K562 (cell line): ENCODE measurements around the gene SHFL. TPM values are rescaled to one million over a fixed set of nuclear protein-coding genes. Genes with fewer than 3 reads are reported as not detected.
A peak's percentile ranks its signal among the peaks of the same experiment; 100 is the strongest.

Experiments used
- CCAR2 ChIP-seq: fragments of 200-400 bp; formaldehyde crosslinking; IDR thresholded peaks from 2 replicates; pipeline ENCODE4 v1.6.1; 2017; ENCODE audit warnings: mild to moderate bottlenecking, low read depth, low read length
- SREBF1 ChIP-seq: fragments of 150-350 bp; IDR thresholded peaks from 2 replicates; pipeline ENCODE4 v1.6.1; 2014; ENCODE audit warnings: antibody characterized with exemption, low read depth, low read length, borderline replicate concordance
- ZBTB8A ChIP-seq: fragments of 450-650 bp; IDR thresholded peaks from 2 replicates; pipeline ENCODE4 v1.6.1; 2018; ENCODE audit warnings: mild to moderate bottlenecking, moderate library complexity; ENCODE audit not compliant: partially characterized antibody
- polyA plus RNA-seq, 8 experiments: library from polyadenylated mRNA; depleted of rRNA in 4 of 8; stranded (reverse) in 5 of 8; unstranded in 3 of 8; fragments of >200 nt; fragmentation: Nextera tagmentation in 2 of 8; fragmentation: Illumina TruSeq in 1 of 8; extraction: Ambion mirVana in 2 of 8; extraction: Trizol in 1 of 8; gene quantifications; 2 replicates each; pipeline versions ENCODE4 v1.2.1 to v1.2.3, GENCODE V29; 2011 to 2014; ENCODE audit warnings: inconsistent platforms in 1 of 8, missing spikeins in 1 of 8
- total RNA-seq, 7 experiments: library from RNA; depleted of rRNA in 6 of 7; stranded (reverse); fragments of >200 nt in 6 of 7; fragmentation: Illumina TruSeq in 2 of 7; extraction: Trizol in 2 of 7; gene quantifications; 2 replicates each; pipeline versions ENCODE4 v1.2.1 to v1.2.3, GENCODE V29; 2011 to 2021; ENCODE audit warnings: low replicate concordance in 1 of 7
- TF ChIP-seq, protein P1 (sequence below): fragments of 250-450 bp; sonication (Bioruptor Pico); IDR thresholded peaks from 2 replicates; pipeline ENCODE4 v1.5.1; 2021; ENCODE audit warnings: mild to moderate bottlenecking
- TF ChIP-seq, protein P2 (sequence below): fragments of 450-650 bp; IDR thresholded peaks from 2 replicates; pipeline ENCODE4 v1.6.1; 2016; ENCODE audit warnings: mild to moderate bottlenecking, moderate library complexity
- TF ChIP-seq, protein P3 (sequence below): sonication (generic); formaldehyde crosslinking; IDR thresholded peaks from 2 replicates; pipeline ENCODE4 v1.8.0; 2022; ENCODE audit warnings: missing genetic modification reagents, mild to moderate bottlenecking, borderline replicate concordance

The SHFL gene
- total and polyA plus RNA-seq, 9 of the 15 experiments (the other 6 are each of a cell fraction or from before 2014, with no cell fraction given), result 1.5 to 25.7 (median 13.0) TPM

DNA sequence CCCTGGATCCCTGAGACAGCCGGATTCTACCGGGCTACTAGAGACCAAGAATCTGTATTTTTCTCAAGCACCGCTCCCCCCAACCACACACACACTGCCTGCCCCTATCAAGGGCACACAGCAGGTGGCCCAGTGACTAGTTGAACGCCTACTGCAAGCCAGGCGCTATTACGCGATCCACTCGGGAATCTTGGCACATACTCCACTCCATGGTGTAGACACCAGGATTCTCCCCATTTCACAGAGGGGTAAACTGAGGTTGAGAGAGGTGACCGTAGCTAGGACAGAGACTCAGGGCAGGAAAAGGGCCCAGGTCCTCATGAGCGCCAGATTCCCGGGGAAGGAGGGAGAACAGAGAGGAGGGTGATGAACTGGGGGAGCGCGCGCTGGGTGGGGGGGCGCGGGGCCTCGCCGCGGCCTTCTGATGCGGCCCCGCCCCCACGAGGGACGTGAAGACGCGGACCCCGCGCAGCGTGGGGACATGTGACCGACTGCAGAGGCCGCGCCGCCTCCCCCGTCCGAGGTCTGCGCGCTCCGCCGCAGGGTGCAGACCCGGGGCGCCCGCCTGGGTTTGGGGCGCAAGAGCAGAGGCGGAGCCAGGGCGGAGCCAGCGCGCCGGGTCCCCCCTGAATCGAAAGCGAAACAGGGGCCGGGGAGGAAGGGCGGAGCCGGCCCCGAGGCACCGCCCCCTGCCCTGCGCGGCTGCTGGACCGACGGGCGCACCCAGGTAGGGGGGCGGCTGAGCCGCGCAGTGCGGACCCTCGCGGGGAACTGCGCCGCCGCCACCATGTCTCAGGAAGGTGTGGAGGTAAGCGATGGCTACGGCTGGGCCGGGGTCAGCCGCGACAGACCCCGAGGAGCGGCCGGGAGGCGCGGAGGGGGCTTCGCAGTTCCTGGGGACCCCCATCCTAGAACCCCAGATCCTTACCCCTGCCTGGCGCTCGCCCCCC lies at the start of gene SHFL (continued):
- TF ChIP-seq, protein P1, sequence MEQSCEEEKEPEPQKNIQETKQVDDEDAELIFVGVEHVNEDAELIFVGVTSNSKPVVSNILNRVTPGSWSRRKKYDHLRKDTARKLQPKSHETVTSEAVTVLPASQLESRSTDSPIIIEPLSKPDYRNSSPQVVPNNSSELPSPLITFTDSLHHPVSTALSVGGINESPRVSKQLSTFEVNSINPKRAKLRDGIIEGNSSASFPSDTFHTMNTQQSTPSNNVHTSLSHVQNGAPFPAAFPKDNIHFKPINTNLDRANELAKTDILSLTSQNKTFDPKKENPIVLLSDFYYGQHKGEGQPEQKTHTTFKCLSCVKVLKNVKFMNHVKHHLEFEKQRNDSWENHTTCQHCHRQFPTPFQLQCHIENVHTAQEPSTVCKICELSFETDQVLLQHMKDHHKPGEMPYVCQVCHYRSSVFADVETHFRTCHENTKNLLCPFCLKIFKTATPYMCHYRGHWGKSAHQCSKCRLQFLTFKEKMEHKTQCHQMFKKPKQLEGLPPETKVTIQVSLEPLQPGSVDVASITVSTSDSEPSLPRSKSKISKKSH, result no peak
- TF ChIP-seq, protein P2, sequence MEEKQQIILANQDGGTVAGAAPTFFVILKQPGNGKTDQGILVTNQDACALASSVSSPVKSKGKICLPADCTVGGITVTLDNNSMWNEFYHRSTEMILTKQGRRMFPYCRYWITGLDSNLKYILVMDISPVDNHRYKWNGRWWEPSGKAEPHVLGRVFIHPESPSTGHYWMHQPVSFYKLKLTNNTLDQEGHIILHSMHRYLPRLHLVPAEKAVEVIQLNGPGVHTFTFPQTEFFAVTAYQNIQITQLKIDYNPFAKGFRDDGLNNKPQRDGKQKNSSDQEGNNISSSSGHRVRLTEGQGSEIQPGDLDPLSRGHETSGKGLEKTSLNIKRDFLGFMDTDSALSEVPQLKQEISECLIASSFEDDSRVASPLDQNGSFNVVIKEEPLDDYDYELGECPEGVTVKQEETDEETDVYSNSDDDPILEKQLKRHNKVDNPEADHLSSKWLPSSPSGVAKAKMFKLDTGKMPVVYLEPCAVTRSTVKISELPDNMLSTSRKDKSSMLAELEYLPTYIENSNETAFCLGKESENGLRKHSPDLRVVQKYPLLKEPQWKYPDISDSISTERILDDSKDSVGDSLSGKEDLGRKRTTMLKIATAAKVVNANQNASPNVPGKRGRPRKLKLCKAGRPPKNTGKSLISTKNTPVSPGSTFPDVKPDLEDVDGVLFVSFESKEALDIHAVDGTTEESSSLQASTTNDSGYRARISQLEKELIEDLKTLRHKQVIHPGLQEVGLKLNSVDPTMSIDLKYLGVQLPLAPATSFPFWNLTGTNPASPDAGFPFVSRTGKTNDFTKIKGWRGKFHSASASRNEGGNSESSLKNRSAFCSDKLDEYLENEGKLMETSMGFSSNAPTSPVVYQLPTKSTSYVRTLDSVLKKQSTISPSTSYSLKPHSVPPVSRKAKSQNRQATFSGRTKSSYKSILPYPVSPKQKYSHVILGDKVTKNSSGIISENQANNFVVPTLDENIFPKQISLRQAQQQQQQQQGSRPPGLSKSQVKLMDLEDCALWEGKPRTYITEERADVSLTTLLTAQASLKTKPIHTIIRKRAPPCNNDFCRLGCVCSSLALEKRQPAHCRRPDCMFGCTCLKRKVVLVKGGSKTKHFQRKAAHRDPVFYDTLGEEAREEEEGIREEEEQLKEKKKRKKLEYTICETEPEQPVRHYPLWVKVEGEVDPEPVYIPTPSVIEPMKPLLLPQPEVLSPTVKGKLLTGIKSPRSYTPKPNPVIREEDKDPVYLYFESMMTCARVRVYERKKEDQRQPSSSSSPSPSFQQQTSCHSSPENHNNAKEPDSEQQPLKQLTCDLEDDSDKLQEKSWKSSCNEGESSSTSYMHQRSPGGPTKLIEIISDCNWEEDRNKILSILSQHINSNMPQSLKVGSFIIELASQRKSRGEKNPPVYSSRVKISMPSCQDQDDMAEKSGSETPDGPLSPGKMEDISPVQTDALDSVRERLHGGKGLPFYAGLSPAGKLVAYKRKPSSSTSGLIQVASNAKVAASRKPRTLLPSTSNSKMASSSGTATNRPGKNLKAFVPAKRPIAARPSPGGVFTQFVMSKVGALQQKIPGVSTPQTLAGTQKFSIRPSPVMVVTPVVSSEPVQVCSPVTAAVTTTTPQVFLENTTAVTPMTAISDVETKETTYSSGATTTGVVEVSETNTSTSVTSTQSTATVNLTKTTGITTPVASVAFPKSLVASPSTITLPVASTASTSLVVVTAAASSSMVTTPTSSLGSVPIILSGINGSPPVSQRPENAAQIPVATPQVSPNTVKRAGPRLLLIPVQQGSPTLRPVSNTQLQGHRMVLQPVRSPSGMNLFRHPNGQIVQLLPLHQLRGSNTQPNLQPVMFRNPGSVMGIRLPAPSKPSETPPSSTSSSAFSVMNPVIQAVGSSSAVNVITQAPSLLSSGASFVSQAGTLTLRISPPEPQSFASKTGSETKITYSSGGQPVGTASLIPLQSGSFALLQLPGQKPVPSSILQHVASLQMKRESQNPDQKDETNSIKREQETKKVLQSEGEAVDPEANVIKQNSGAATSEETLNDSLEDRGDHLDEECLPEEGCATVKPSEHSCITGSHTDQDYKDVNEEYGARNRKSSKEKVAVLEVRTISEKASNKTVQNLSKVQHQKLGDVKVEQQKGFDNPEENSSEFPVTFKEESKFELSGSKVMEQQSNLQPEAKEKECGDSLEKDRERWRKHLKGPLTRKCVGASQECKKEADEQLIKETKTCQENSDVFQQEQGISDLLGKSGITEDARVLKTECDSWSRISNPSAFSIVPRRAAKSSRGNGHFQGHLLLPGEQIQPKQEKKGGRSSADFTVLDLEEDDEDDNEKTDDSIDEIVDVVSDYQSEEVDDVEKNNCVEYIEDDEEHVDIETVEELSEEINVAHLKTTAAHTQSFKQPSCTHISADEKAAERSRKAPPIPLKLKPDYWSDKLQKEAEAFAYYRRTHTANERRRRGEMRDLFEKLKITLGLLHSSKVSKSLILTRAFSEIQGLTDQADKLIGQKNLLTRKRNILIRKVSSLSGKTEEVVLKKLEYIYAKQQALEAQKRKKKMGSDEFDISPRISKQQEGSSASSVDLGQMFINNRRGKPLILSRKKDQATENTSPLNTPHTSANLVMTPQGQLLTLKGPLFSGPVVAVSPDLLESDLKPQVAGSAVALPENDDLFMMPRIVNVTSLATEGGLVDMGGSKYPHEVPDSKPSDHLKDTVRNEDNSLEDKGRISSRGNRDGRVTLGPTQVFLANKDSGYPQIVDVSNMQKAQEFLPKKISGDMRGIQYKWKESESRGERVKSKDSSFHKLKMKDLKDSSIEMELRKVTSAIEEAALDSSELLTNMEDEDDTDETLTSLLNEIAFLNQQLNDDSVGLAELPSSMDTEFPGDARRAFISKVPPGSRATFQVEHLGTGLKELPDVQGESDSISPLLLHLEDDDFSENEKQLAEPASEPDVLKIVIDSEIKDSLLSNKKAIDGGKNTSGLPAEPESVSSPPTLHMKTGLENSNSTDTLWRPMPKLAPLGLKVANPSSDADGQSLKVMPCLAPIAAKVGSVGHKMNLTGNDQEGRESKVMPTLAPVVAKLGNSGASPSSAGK, result no peak
- no peak for TF ChIP-seq CCAR2
- TF ChIP-seq ZBTB8A, result no peak
- TF ChIP-seq SREBF1, result no peak
- TF ChIP-seq, protein P3, sequence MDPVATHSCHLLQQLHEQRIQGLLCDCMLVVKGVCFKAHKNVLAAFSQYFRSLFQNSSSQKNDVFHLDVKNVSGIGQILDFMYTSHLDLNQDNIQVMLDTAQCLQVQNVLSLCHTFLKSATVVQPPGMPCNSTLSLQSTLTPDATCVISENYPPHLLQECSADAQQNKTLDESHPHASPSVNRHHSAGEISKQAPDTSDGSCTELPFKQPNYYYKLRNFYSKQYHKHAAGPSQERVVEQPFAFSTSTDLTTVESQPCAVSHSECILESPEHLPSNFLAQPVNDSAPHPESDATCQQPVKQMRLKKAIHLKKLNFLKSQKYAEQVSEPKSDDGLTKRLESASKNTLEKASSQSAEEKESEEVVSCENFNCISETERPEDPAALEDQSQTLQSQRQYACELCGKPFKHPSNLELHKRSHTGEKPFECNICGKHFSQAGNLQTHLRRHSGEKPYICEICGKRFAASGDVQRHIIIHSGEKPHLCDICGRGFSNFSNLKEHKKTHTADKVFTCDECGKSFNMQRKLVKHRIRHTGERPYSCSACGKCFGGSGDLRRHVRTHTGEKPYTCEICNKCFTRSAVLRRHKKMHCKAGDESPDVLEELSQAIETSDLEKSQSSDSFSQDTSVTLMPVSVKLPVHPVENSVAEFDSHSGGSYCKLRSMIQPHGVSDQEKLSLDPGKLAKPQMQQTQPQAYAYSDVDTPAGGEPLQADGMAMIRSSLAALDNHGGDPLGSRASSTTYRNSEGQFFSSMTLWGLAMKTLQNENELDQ (CRISPR knock-in tag), result 0 out of 2 replicates have a peak, but pooled peaks have one; percentile 28
